ENCODE results near the gene MKX.

DNA sequence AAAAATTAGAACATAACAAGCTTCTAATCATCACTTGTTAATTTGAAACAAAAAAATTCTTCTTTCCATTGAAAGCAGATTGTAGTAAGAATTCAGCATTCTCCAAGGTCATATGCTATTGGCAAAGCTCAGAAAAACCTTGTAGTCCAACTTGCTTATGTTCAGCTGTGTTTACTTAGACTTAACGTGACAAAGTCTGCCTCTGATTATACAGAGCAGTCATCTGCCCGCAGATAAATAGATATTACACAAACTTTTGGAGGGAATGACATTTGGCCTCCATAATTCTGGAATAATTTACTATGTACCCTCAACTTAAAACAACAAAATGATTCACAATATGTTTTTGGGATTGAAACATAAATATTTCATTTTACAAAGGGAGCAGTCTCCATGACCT, 45.8 kb downstream of the MKX start:
- TF ChIP-seq, protein P1, sequence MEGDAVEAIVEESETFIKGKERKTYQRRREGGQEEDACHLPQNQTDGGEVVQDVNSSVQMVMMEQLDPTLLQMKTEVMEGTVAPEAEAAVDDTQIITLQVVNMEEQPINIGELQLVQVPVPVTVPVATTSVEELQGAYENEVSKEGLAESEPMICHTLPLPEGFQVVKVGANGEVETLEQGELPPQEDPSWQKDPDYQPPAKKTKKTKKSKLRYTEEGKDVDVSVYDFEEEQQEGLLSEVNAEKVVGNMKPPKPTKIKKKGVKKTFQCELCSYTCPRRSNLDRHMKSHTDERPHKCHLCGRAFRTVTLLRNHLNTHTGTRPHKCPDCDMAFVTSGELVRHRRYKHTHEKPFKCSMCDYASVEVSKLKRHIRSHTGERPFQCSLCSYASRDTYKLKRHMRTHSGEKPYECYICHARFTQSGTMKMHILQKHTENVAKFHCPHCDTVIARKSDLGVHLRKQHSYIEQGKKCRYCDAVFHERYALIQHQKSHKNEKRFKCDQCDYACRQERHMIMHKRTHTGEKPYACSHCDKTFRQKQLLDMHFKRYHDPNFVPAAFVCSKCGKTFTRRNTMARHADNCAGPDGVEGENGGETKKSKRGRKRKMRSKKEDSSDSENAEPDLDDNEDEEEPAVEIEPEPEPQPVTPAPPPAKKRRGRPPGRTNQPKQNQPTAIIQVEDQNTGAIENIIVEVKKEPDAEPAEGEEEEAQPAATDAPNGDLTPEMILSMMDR (IDR thresholded peaks at IDR 0.05): no peak
- TF ChIP-seq POLR2A (IDR thresholded peaks at IDR 0.05): no peak

Measured in right lobe of liver (tissue), 4 donors.